GM19467 (cell line): ENCODE results near the gene TGFBR3L.
"Not testable (repeated sequence)": the region's sequence is repeated elsewhere in the genome, so short reads cannot be mapped to it uniquely, and the experiment has no call there.

Experiments used
- ATAC-seq: cut with Tn5 transposase; IDR thresholded peaks from one replicate; pipeline ENCODE4 v1.9.1; 2021; ENCODE audit warnings: mild to moderate bottlenecking, moderate library complexity; ENCODE audit not compliant: unreplicated experiment

TGFBR3L gene

GRCh38 chr19:7916103-7916954, 1.7 kb downstream of the TGFBR3L start:
- ATAC-seq = no peak

GRCh38 chr19:7916955-7917266, 2.3 kb downstream of the TGFBR3L start:
- ATAC-seq = no peak

DNA sequence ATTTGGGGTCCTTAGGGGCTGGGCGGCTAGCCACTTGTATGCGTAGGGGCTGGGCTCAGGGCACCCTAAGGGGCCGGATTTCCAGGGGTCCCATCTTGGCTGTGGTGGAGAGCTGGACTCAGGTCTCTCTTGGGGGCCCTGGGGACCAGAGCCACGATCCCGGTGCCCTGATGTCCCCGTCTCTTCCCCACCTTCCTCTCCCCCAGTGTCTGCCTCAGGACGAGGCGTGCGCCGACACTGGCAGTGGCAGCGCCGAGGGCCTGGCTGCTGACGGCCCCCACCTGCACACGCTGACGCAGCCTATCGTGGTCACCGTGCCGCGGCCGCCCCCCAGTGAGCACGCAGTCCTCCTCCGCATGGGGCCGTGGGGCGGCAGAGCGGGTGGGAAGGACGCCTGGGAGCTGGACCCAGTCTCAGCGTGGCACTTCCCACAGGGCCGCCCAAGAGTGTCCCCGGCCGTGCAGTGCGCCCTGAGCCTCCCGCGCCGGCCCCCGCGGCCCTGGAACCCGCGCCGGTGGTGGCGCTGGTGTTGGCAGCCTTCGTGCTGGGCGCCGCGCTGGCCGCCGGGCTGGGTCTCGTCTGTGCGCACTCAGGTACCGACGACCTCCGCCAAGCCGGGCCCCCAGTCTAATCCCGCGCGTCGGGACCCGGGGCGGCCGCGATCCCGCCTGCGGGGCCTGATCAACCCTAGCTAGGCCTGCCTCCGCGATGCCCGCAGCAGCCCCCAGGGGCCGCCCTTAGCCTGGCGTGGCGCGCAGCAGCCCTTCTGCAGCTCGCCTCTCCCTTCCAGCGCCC, 2.8 kb downstream of the TGFBR3L start:
- no peak for ATAC-seq

- ATAC-seq = not testable (repeated sequence)
Measured at GRCh38 chr19:7918062-7918614, 3.5 kb downstream of the TGFBR3L start.

DNA sequence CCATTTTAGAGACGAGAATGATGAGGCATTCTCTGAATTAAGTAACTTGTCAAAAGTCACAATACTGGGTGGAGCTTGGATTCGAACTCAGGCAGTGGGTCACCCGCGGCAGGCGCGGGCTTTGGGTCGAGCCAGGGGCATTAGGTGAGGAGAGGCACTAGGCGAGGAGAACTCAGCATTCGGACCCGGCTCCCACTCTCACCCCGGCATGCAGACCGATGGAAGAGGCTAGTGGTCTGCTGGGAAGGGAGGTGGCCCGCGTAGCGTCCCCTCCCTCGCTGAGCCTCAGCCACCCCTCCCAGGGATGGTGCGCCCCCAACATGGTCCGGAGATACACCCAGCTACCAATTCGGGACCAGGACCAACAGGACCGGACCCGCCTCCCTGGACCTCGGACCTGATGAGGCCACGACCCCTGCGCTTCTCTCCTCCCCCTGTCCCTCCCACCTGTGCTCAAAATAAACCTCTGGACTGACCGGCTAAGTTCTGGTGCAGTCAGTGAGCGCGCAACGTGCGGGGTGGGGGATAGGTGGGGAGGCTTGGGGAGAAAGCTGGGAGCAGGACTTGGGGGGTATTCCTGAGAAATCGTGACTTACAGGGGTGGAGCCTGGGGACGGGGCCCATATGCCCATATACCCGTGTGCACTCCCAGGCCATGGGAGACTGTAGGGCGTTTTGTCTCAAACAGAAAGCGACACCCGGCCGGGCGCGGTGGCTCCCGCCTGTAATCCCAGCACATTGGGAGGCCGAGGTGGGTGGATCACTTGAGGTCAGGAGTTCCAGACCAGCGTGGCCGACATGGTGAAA, 4.2 kb downstream of the TGFBR3L start:
- no peak for ATAC-seq

DNA sequence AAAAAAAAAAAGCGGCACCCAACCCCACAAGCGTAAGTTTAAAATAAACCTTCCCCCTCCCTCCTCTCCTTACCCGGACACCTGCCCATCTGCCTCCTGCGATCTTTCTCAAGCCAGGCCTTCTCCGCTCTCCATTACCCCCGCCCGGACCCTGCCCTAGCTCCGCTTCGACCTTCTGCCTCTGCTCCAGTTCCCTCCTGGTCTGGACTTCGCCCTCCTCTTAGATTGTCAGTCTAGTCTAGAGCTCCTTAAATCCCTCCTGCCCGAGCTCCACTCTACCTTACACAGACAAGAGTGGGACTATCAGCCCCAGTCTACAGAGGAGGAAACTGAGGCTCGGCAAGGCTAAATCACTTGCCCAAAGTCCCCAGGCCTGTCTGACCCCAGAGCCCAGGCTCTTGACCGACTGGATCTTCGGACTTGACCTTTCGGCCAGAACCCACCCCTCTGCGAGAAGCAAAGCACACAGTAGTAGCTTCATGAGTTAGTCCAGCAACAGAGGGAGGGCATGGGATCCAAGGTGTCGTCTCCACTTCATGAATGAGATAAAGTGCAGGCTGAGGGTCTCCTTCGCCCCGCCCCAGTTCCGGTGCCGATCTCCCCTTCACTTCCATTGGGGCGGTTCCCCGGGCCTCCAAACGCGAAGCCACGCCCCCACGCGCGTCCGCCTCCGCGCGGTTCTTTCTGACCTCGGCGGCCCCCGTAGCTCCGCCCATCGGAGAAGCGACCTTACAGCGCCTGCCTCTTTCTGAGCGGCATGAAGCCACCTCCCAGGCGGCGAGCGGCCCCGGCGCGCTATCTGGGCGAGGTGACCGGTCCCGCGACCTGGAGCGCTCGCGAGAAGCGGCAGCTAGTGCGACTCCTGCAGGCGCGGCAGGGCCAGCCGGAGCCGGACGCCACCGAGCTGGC, 5.2 kb downstream of the TGFBR3L start, which contains the start of gene SNAPC2:
Gene SNAPC2, plus strand, starts transcription at position 729 of the 909 bp plus-strand sequence. Its CDS starts 29 bp downstream, at position 758.
- peak; percentile 49 for ATAC-seq

GRCh38 chr19:7920519-7921301, 6.1 kb downstream of the TGFBR3L start:
- peak; percentile 27 for ATAC-seq

DNA sequence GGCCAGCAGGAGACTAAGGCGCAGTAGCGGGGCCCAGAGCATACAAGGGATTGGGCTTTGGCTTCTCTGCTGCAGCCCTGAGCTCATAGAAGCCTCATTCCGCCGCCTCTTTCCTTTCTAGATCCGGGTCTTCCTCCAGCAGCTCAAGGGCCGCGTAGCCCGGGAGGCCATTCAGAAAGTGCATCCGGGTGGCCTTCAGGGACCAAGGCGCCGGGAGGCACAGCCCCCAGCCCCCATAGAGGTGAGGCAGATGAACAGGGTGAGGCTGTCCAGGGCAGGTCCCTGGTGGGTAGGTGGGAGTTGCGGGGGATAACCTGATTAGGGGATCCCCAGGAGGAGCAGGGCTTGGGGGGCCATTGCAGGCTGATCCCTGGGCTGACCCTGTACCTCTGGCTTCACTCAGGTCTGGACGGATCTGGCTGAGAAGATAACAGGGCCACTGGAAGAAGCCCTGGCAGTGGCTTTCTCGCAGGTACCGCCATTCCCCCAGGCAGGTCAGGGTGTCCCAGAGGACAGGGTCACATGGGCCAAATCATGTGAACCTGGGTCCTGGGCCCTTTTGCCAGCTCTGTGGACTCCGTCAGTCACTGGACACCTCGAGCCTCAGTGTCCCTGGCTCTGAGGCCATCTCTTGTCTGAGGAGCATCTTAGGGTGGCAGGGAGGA, 6.8 kb downstream of the TGFBR3L start:
- ATAC-seq = no peak

GRCh38 chr19:7921967-7922835, 7.6 kb downstream of the TGFBR3L start:
- no peak for ATAC-seq

- ATAC-seq = no peak
Measured at GRCh38 chr19:7922836-7923195, 8.2 kb downstream of the TGFBR3L start.

DNA sequence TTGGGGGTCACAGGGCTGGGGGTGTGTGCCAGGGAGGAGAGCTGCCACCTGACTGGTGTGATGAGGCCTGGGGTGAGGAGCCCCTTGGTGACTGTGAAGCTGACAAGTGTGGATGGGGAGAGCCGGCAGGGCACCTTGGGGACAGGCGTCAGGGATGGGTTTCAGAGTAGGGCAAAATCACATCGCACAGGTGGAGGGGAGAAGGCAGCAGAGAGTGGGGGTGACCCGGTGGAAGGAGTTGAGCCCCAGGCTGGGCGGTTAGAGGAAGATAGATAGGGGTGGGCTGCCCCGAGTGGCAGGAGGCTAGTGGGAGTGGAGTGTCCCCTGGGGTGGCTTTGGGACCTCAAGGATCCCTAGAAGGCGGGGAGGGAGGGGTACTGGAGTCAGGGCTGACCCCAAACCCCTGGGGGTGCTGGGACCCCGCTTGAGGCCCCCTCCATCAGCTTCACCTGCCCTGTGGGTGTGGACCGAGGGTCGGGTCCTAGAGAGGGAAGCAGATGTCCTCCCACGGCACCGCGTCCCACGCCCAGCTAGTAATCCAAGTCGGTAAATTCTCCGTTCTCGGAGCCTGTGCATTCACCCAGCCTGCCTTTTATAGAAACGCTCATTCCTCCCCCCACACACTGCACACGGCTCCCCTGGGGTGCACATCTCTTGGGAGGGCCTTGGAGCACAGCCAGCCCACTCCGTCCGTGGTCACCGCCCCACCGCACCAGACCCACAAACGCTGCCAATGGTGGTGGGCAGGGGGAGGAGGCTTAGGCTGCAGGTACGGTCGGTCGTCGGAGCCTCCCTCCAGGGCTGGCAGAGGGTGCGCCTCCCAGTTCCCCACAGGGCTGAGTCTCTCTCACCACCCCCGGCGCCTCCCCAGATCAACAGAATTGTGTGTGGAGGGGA, 8.9 kb downstream of the TGFBR3L start:
- no peak for ATAC-seq

- ATAC-seq = no peak
Measured at GRCh38 chr19:7924241-7924640, 9.6 kb downstream of the TGFBR3L start.

DNA sequence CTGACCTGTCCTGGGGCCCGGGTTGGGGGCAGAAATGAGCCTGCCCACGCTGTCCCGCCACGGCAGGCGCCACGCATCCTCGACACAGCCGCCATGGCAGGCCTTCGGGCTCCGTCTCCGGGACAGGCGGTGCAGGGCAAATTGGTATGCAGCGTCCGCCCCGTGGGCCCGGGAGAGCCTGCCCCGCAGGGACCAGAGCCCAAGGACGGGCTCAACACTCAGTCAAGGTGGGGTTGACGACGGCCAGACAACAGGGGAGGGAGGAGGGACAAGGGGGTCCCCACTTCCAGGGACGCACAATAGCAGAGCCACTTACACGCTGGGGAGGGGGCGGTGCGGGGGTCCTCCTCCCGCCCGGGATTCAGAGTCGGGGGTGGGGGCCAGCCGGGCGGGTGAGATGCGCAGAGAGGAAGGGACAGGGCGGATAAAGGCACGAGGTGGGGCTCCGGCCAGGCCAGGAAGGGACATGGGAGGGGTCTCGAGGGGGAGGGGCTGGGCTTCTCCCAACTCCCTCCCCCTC, 10.1 kb downstream of the TGFBR3L start:
- ATAC-seq = no peak

- no peak for ATAC-seq
Measured at GRCh38 chr19:7925171-7925851, 10.7 kb downstream of the TGFBR3L start.

- ATAC-seq = no peak
Measured at GRCh38 chr19:7926021-7926726, 11.5 kb downstream of the TGFBR3L start, which contains the start of gene CTXN1. Gene CTXN1 (minus strand): TSS chr19:7926135. CDS start chr19:7925538, 597 bp downstream.
